Measurements from ENCODE around the gene ORAI2. TPM values are rescaled to one million over a fixed set of nuclear protein-coding genes. Genes with fewer than 3 reads are reported as not detected.

ORAI2 gene
- total and polyA plus RNA-seq, 2 of the 8 experiments (the other 6 are each of a cell fraction or from before 2014, with no cell fraction given), result 20.7 to 35.2 TPM

GRCh38 chr7:102407910-102408309 lies 25.5 kb upstream of the ORAI2 start:
- no peak overlapping the region for H3K27ac ChIP-seq (ENCODE audit: low read depth, low read length)
- WGBS, 2 experiments (ENCODE audit: extremely low coverage in 1 of 2, insufficient coverage in 1 of 2, insufficient read length in 1 of 2, insufficient replicate concordance in 2 of 2, low coverage in 1 of 2, low lambda C conversion rate in 2 of 2, missing lambda C conversion rate in 1 of 2), result 93% methylated on average over 6 of the region's 6 CpGs; no CpG with 5 or more reads in 1 of the 2 experiments
- H2BK12ac ChIP-seq (ENCODE audit: low read depth, low read length), result no peak overlapping the region
- no peak overlapping the region for H2AFZ ChIP-seq (ENCODE audit: low read length)
- no peaks in the 10 kb centered on the region; the same call in none of the 2 replicates for H3K79me1 ChIP-seq (ENCODE audit: low read depth, low read length)
- H2AK5ac ChIP-seq (ENCODE audit: low read depth, low read length), result no peak overlapping the region
- peaks cover 0 to 12% of the 10 kb centered on the region in 2 experiments for H4K20me1 ChIP-seq (replicated peaks in 1 of 2; ENCODE audit: control insufficient read depth in 1 of 2, insufficient read depth in 2 of 2, low read length in 2 of 2)
- no peaks in the 10 kb centered on the region for H3K27me3 ChIP-seq (replicated peaks in 1 of 4; ENCODE audit: control insufficient read depth in 3 of 4, extremely low read depth in 1 of 4, insufficient read depth in 3 of 4, low read length in 3 of 4)
- H4K8ac ChIP-seq (ENCODE audit: extremely low read depth, insufficient read depth, low read length), result no peak overlapping the region
- no peak overlapping the region for H3K4me2 ChIP-seq (ENCODE audit: insufficient read depth in 1 of 2, low read depth in 2 of 2, low read length in 2 of 2)
- peaks cover 0 to 3% of the 10 kb centered on the region in 2 experiments; a peak in 1 of 4 replicates for H3K9me3 ChIP-seq (ENCODE audit: insufficient read depth in 2 of 2, low read depth in 1 of 2, low read length in 1 of 2)
- no peak for DNase-seq (ENCODE audit: low read depth in 1 of 2, low spot score in 2 of 2)
- H4K91ac ChIP-seq (replicated peaks; ENCODE audit: insufficient read length, low read length), result no peak overlapping the region
- H2BK5ac ChIP-seq (ENCODE audit: low read depth, low read length), result no peak overlapping the region
- H3K4me1 ChIP-seq (replicated peaks in 1 of 4; ENCODE audit: control insufficient read depth in 3 of 4, insufficient read depth in 4 of 4, low read length in 3 of 4), result no peaks in the 10 kb centered on the region
- H3K4ac ChIP-seq (replicated peaks; ENCODE audit: insufficient read length, low read depth, low read length), result no peak overlapping the region
- peaks cover 21 to 60% (median 43%) of the 10 kb centered on the region in 4 experiments for H3K36me3 ChIP-seq (ENCODE audit: control insufficient read depth in 2 of 4, insufficient read depth in 4 of 4, low read length in 3 of 4)
- H3K9ac ChIP-seq (replicated peaks in 1 of 4; ENCODE audit: extremely low read depth in 1 of 4, low read depth in 3 of 4, low read length in 3 of 4), result no peak overlapping the region
- no peak for FAIRE-seq
- H2BK15ac ChIP-seq (ENCODE audit: low read length), result no peak overlapping the region
- H4K5ac ChIP-seq (ENCODE audit: insufficient read length, low read depth, low read length), result no peak overlapping the region
- H3K14ac ChIP-seq (ENCODE audit: insufficient read length), result no peak overlapping the region
- CTCF ChIA-PET (ENCODE audit: partially characterized antibody), result interaction anchor here (0.9 to 1.1 kb wide), 2 partner anchors 31 to 45 kb away, joined by 3 read pairs; no protein-coding TSS in a partner anchor
- H2BK120ac ChIP-seq (replicated peaks; ENCODE audit: low read depth, low read length), result no peak overlapping the region
- H3K56ac ChIP-seq (replicated peaks; ENCODE audit: insufficient read length, low read depth, low read length), result no peak overlapping the region
- H3K79me2 ChIP-seq (ENCODE audit: control insufficient read depth in 1 of 2, insufficient read depth in 2 of 2, low read length in 2 of 2), result no peaks in the 10 kb centered on the region; a peak in 1 of 4 replicates
- H2BK20ac ChIP-seq (ENCODE audit: low read length), result no peak overlapping the region
- no peak overlapping the region for H3K4me3 ChIP-seq (ENCODE audit: extremely low read depth in 1 of 4, insufficient read depth in 2 of 4, low read depth in 3 of 4, low read length in 4 of 4)
- POLR2A ChIA-PET (ENCODE audit: partially characterized antibody), result interaction anchor here (1.0 kb wide), 1 partner anchor 12 kb away, joined by 6 read pairs; the partner anchor contains the start of gene PRKRIP1
- H3K23ac ChIP-seq (ENCODE audit: insufficient read length), result no peak overlapping the region
- no peaks in the 10 kb centered on the region for H3K23me2 ChIP-seq (ENCODE audit: low read depth, low read length)
- H3K18ac ChIP-seq (ENCODE audit: extremely low read depth, low read length), result no peak overlapping the region
- TF ChIP-seq PHF8 (conservative IDR thresholded peaks at IDR 0.05; ENCODE audit: low read depth, low read length) (no peak), EP300 (IDR thresholded peaks at IDR 0.05; ENCODE audit: borderline replicate concordance in 1 of 2, low read depth in 2 of 2, low read length in 2 of 2) (no peak)
